Body of pancreas (tissue), 4 donors: ENCODE measurements around the gene GTSF1L. TPM values are rescaled to one million over a fixed set of nuclear protein-coding genes. Genes with fewer than 3 reads are reported as not detected.

Experiments
- ATAC-seq: fragments of 150-250 bp; one replicate; pipeline ENCODE4 v1.9.1; 2016
- DNase-seq, 4 donors: peaks; one replicate each; pipeline ENCODE4 v3.0.0-alpha.2; 2019
- H3K27ac ChIP-seq, 4 donors: fragments of 200-600 bp; sonication (generic); 1 replicate in 3 of 4; 2 replicates in 1 of 4; pipeline versions ENCODE4 v1.5.1 to v1.6.1; 2016 to 2019; ENCODE audit warnings: mild to moderate bottlenecking in 1 of 4, mixed read lengths in 1 of 4, moderate library complexity in 1 of 4
- H3K27me3 ChIP-seq, 2 donors: fragments of 200-600 bp; sonication (generic); one replicate each; pipeline ENCODE4 v1.6.0; 2016; ENCODE audit warnings: mild to moderate bottlenecking in 1 of 2
- H3K36me3 ChIP-seq, 2 donors: fragments of 200-600 bp; sonication (generic); replicated peaks in 1 of 2; 2 replicates each; pipeline ENCODE4 v1.5.1; 2016; ENCODE audit warnings: low read depth in 2 of 2; ENCODE audit not compliant: insufficient read depth in 1 of 2
- H3K4me1 ChIP-seq: fragments of 200-600 bp; sonication (generic); one replicate; pipeline ENCODE4 v1.6.0; 2016
- H3K4me3 ChIP-seq, 2 donors: fragments of 200-600 bp; sonication (generic); 1 replicate in 1 of 2; 2 replicates in 1 of 2; pipeline ENCODE4 v1.5.1; 2016 to 2019
- H3K9me3 ChIP-seq, 3 donors: fragments of 200-600 bp; sonication (generic); 1 replicate in 2 of 3; 2 replicates in 1 of 3; pipeline ENCODE4 v1.5.1; 2016
- CTCF ChIP-seq, 7 experiments: fragments of 450-650 bp in 4 of 7; fragments of 200-600 bp in 3 of 7; sonication (generic) in 3 of 7; IDR thresholded peaks; one replicate each; pipeline ENCODE4 v1.5.1; 2016 to 2019; ENCODE audit warnings: antibody characterized with exemption in 7 of 7
- POLR2A ChIP-seq, 3 donors: fragments of 450-650 bp; IDR thresholded peaks; one replicate each; pipeline ENCODE4 v1.6.1; 2016; ENCODE audit warnings: antibody characterized with exemption in 3 of 3, mild to moderate bottlenecking in 2 of 3
- WGBS, 2 donors: methylation state at CpG; one replicate each; pipeline ENCODE4 v1.1.5; 2017; 5-methylcytosine and 5-hydroxymethylcytosine counted together
- intact Hi-C: fragments of 100-400 bp; cut with DNase I; formaldehyde crosslinking; loops from one replicate; pipeline ENCODE4 v1.15.1; 2023
- total RNA-seq, 2 donors: library from RNA; depleted of rRNA; stranded (reverse); fragments of >200 nt; gene quantifications; one replicate each; pipeline ENCODE4 v1.1.0, GENCODE V29; 2016

GTSF1L gene
- total RNA-seq, 2 donors from 2014 or later: not detected

GRCh38 chr20:43700627-43701026 lies 26.2 kb downstream of the GTSF1L start:
- no peak for ATAC-seq
- TF ChIP-seq POLR2A (IDR thresholded peaks at IDR 0.05) (no peak), CTCF (IDR thresholded peaks at IDR 0.05) (no peak)
- H3K36me3 ChIP-seq: peaks cover 0 to 7% of the 10 kb centered on the region in 2 donors
- no peaks in the 10 kb centered on the region for H3K9me3 ChIP-seq
- WGBS, 2 donors: 93 to 94% methylated on average over 6 to 8 of the region's 8 CpGs
- H3K27me3 ChIP-seq: no peaks in the 10 kb centered on the region
- H3K4me1 ChIP-seq: no peaks in the 10 kb centered on the region
- no peak overlapping the region for H3K4me3 ChIP-seq
- no peak overlapping the region for H3K27ac ChIP-seq
- no peak for DNase-seq
- intact Hi-C loops: no loop called here

GRCh38 chr20:43699941-43700565 lies 26.7 kb downstream of the GTSF1L start:
- TF ChIP-seq POLR2A (IDR thresholded peaks at IDR 0.05): no peak
- Histone ChIP-seq H3K4me3 (no peak overlapping the region), H3K9me3 (no peaks in the 10 kb centered on the region), H3K27me3 (no peaks in the 10 kb centered on the region), H3K4me1 (no peaks in the 10 kb centered on the region), H3K27ac (no peak overlapping the region), H3K36me3 (peaks cover 0 to 7% of the 10 kb centered on the region in 2 donors)
- ATAC-seq: no peak
- WGBS, 2 donors: 83 to 98% methylated on average over 1 to 8 of the region's 8 CpGs
- no peak for DNase-seq
- intact Hi-C loops: no loop called here

- TF ChIP-seq CTCF (IDR thresholded peaks at IDR 0.05) (no peak), POLR2A (IDR thresholded peaks at IDR 0.05) (no peak)
- no peaks in the 10 kb centered on the region for H3K27me3 ChIP-seq
- ATAC-seq: no peak
- H3K27ac ChIP-seq: no peak overlapping the region
- no peak overlapping the region for H3K4me3 ChIP-seq
- H3K9me3 ChIP-seq: no peaks in the 10 kb centered on the region
- 90 to 92% methylated on average over 8 of the region's 8 CpGs for WGBS, 2 donors
- no peaks in the 10 kb centered on the region for H3K4me1 ChIP-seq
- intact Hi-C loops: no loop called here
- H3K36me3 ChIP-seq: peaks cover 0 to 5% of the 10 kb centered on the region in 2 donors
- DNase-seq: no peak
These were observed 31.2 kb downstream of the GTSF1L start for GRCh38 chr20:43695571-43695970.

GRCh38 chr20:43694763-43695162 lies 32.0 kb downstream of the GTSF1L start:
- no peaks in the 10 kb centered on the region for H3K4me1 ChIP-seq
- H3K27ac ChIP-seq: no peak overlapping the region
- no peaks in the 10 kb centered on the region for H3K9me3 ChIP-seq
- ATAC-seq: no peak
- TF ChIP-seq CTCF (IDR thresholded peaks at IDR 0.05) (no peak), POLR2A (IDR thresholded peaks at IDR 0.05) (no peak)
- no peak for DNase-seq
- WGBS, 2 donors: 95% methylated on average over 3 of the region's 3 CpGs
- H3K4me3 ChIP-seq: no peak overlapping the region
- H3K36me3 ChIP-seq: no peaks in the 10 kb centered on the region
- no peaks in the 10 kb centered on the region for H3K27me3 ChIP-seq
- intact Hi-C loops: no loop called here

GRCh38 chr20:43691928-43692524 lies 34.8 kb downstream of the GTSF1L start:
- intact Hi-C loops: no loop called here
- ATAC-seq: peak; percentile 40
- WGBS, 2 donors: 77 to 84% methylated on average over 5 of the region's 5 CpGs

More at GRCh38 chr20:43691928-43692524, 34.8 kb downstream of the GTSF1L start:
- no peaks in the 10 kb centered on the region for H3K27me3 ChIP-seq
- DNase-seq: peak; percentile 39 to 74 (median 44)
- H3K4me1 ChIP-seq: no peaks in the 10 kb centered on the region
- H3K9me3 ChIP-seq: no peaks in the 10 kb centered on the region
- H3K36me3 ChIP-seq: no peaks in the 10 kb centered on the region
- peak in 6 of 7 experiments; percentile 39 to 58 (median 46) for TF ChIP-seq CTCF (IDR thresholded peaks at IDR 0.05)
- TF ChIP-seq POLR2A (IDR thresholded peaks at IDR 0.05): no peak
- no peak overlapping the region for H3K4me3 ChIP-seq
- H3K27ac ChIP-seq: no peak overlapping the region
